Neuronal stem cell (in vitro differentiated cells): ENCODE data around the gene PRDM4.
A peak's percentile ranks its signal among the peaks of the same experiment; 100 is the strongest.

Experiments
- DNase-seq: peaks from one replicate; pipeline ENCODE4 v3.0.0-alpha.2; 2013; ENCODE audit warnings: low spot score
- H2AFZ ChIP-seq: one replicate; pipeline ENCODE4 v1.6.1; 2013; ENCODE audit warnings: mild to moderate bottlenecking, low read length, inconsistent platforms
- H2AK5ac ChIP-seq: 2 replicates; pipeline ENCODE4 v1.6.1; 2013; ENCODE audit warnings: low read depth, mild to moderate bottlenecking, inconsistent platforms, low read length, moderate library complexity, mixed read lengths
- H2BK120ac ChIP-seq: 2 replicates; pipeline ENCODE4 v1.6.1; 2013; ENCODE audit warnings: low read depth, mild to moderate bottlenecking, inconsistent platforms, low read length, moderate library complexity, mixed read lengths
- H2BK12ac ChIP-seq: one replicate; pipeline ENCODE4 v1.6.1; 2013; ENCODE audit warnings: low read length, inconsistent platforms
- H2BK15ac ChIP-seq: 2 replicates; pipeline ENCODE4 v1.6.1; 2013; ENCODE audit warnings: mild to moderate bottlenecking, low read length, inconsistent platforms, mixed read lengths
- H2BK5ac ChIP-seq: one replicate; pipeline ENCODE4 v1.6.1; 2013; ENCODE audit warnings: inconsistent platforms, mild to moderate bottlenecking, low read length, moderate library complexity
- H3K14ac ChIP-seq: one replicate; pipeline ENCODE4 v1.6.1; 2013; ENCODE audit warnings: low read length, inconsistent platforms
- H3K18ac ChIP-seq: 2 replicates; pipeline ENCODE4 v1.6.1; 2013; ENCODE audit warnings: low read length, inconsistent platforms
- H3K23ac ChIP-seq: 2 replicates; pipeline ENCODE4 v1.6.1; 2013; ENCODE audit warnings: low read depth, mild to moderate bottlenecking, mixed read lengths, low read length, inconsistent platforms; ENCODE audit not compliant: poor library complexity
- H3K27ac ChIP-seq: replicated peaks from 3 replicates; pipeline ENCODE4 v1.5.1; 2013; ENCODE audit warnings: low read length, inconsistent platforms
- H3K27me3 ChIP-seq, 3 experiments: 2 replicates each; pipeline ENCODE4 v1.6.1; 2013; ENCODE audit warnings: low read length in 3 of 3, mild to moderate bottlenecking in 2 of 3, inconsistent platforms in 1 of 3, low read depth in 1 of 3, mixed read lengths in 1 of 3, moderate library complexity in 1 of 3; ENCODE audit not compliant: control insufficient read depth in 3 of 3, insufficient read depth in 3 of 3
- H3K36me3 ChIP-seq, 2 donors: replicated peaks in 1 of 2; 2 replicates each; pipeline ENCODE4 v1.6.1; 2013; ENCODE audit warnings: low read length in 2 of 2; ENCODE audit not compliant: control insufficient read depth in 2 of 2, insufficient read depth in 2 of 2
- H3K4ac ChIP-seq: 2 replicates; pipeline ENCODE4 v1.6.1; 2013; ENCODE audit warnings: inconsistent platforms, mild to moderate bottlenecking, low read length, moderate library complexity
- H3K4me1 ChIP-seq, 2 donors: 1 replicate in 1 of 2; 2 replicates in 1 of 2; pipeline ENCODE4 v1.6.1; 2013; ENCODE audit warnings: low read length in 2 of 2, low read depth in 1 of 2; ENCODE audit not compliant: control insufficient read depth in 2 of 2, insufficient read depth in 1 of 2
- H3K4me2 ChIP-seq: one replicate; pipeline ENCODE4 v1.6.1; 2013; ENCODE audit warnings: mild to moderate bottlenecking, low read length, inconsistent platforms; ENCODE audit not compliant: insufficient read depth, poor library complexity, severe bottlenecking
- H3K4me3 ChIP-seq, 2 donors: 2 replicates each; pipeline ENCODE4 v1.5.1; 2013; ENCODE audit warnings: low read length in 2 of 2, mild to moderate bottlenecking in 2 of 2, inconsistent platforms in 1 of 2, moderate library complexity in 1 of 2
- H3K79me1 ChIP-seq: one replicate; pipeline ENCODE4 v1.6.1; 2013; ENCODE audit warnings: low read depth, mild to moderate bottlenecking, inconsistent platforms, low read length, moderate library complexity
- H3K9ac ChIP-seq: one replicate; pipeline ENCODE4 v1.6.1; 2013; ENCODE audit warnings: mild to moderate bottlenecking, low read depth, low read length, inconsistent platforms; ENCODE audit not compliant: poor library complexity
- H3K9me3 ChIP-seq, 2 donors: replicated peaks in 1 of 2; 2 replicates each; pipeline versions ENCODE3 to v1.6.1; 2013; ENCODE audit warnings: low read length in 2 of 2, mild to moderate bottlenecking in 2 of 2, inconsistent platforms in 1 of 2, low read depth in 1 of 2, mixed read lengths in 1 of 2, moderate library complexity in 1 of 2; ENCODE audit not compliant: control insufficient read depth in 2 of 2, insufficient read depth in 1 of 2
- H4K8ac ChIP-seq: one replicate; pipeline ENCODE4 v1.6.1; 2013; ENCODE audit warnings: low read depth, mild to moderate bottlenecking, inconsistent platforms, low read length, moderate library complexity
- H4K91ac ChIP-seq: one replicate; pipeline ENCODE4 v1.6.1; 2013; ENCODE audit warnings: low read length, low read depth, mild to moderate bottlenecking, inconsistent platforms; ENCODE audit not compliant: poor library complexity
- WGBS, 2 donors: extraction: QIAGEN DNeasy Blood & Tissue Kit; methylation state at CpG; one replicate each; pipeline ENCODE4 v1.1.7; 2013; ENCODE audit warnings: missing lambda C conversion rate in 2 of 2, mixed read lengths in 1 of 2; ENCODE audit not compliant: insufficient read length in 2 of 2, insufficient replicate concordance in 1 of 2; ENCODE audit errors: extremely low coverage in 2 of 2; 5-methylcytosine and 5-hydroxymethylcytosine counted together

PRDM4 gene

GRCh38 chr12:107735763-107736162, 25.2 kb downstream of the PRDM4 start:
- H3K4me1 ChIP-seq: no peaks in the 10 kb centered on the region
- H3K23ac ChIP-seq: no peak overlapping the region
- no peaks in the 10 kb centered on the region for H3K9me3 ChIP-seq
- H2AK5ac ChIP-seq: no peak overlapping the region
- H3K18ac ChIP-seq: no peak overlapping the region
- H2BK5ac ChIP-seq: no peak overlapping the region
- no peak overlapping the region for H3K9ac ChIP-seq
- H3K14ac ChIP-seq: no peak overlapping the region
- no peak overlapping the region for H3K4me3 ChIP-seq
- H3K27me3 ChIP-seq: no peaks in the 10 kb centered on the region
- H3K4me2 ChIP-seq: no peak overlapping the region
- no peak overlapping the region for H2BK120ac ChIP-seq
- H3K27ac ChIP-seq: no peak overlapping the region
- no peak for DNase-seq
- no peaks in the 10 kb centered on the region for H3K79me1 ChIP-seq
- no peak overlapping the region for H4K8ac ChIP-seq
- H3K4ac ChIP-seq: no peak overlapping the region
- H2AFZ ChIP-seq: no peak overlapping the region
- peaks cover 35 to 86% of the 10 kb centered on the region in 2 donors for H3K36me3 ChIP-seq
- H4K91ac ChIP-seq: no peak overlapping the region
- H2BK15ac ChIP-seq: no peak overlapping the region
- WGBS, 2 donors: no CpG with 5 or more reads among the region's 2 CpGs
- H2BK12ac ChIP-seq: no peak overlapping the region

GRCh38 chr12:107734139-107734538, 26.8 kb downstream of the PRDM4 start:
- Histone ChIP-seq H3K4me3 (no peak overlapping the region), H3K27me3 (no peaks in the 10 kb centered on the region), H2AK5ac (no peak overlapping the region), H2BK120ac (no peak overlapping the region), H4K91ac (no peak overlapping the region), H3K36me3 (peaks cover 29 to 70% of the 10 kb centered on the region in 2 donors), H3K4ac (no peak overlapping the region), H3K23ac (no peak overlapping the region), H2BK15ac (no peak overlapping the region), H3K18ac (no peak overlapping the region), H4K8ac (no peak overlapping the region), H3K27ac (no peak overlapping the region), H3K14ac (no peak overlapping the region), H3K9me3 (no peaks in the 10 kb centered on the region), H3K4me2 (no peak overlapping the region), H3K9ac (no peak overlapping the region), H3K79me1 (no peaks in the 10 kb centered on the region), H2BK5ac (no peak overlapping the region), H3K4me1 (no peaks in the 10 kb centered on the region), H2AFZ (no peak overlapping the region), H2BK12ac (no peak overlapping the region)
- whole genome bisulfite sequencing, 2 donors: no CpG with 5 or more reads among the region's 5 CpGs
- DNase-seq: no peak

- no peak for DNase-seq
- H2AK5ac ChIP-seq: no peak overlapping the region
- no CpG with 5 or more reads among the region's 3 CpGs for WGBS, 2 donors
These were observed 28.6 kb downstream of the PRDM4 start for GRCh38 chr12:107732365-107732764.

GRCh38 chr12:107731366-107731765, 29.6 kb downstream of the PRDM4 start:
- no peak overlapping the region for H4K91ac ChIP-seq
- H2BK15ac ChIP-seq: no peak overlapping the region
- no peak overlapping the region for H2AFZ ChIP-seq
- H3K4me2 ChIP-seq: no peak overlapping the region
- no peaks in the 10 kb centered on the region for H3K79me1 ChIP-seq
- H3K4ac ChIP-seq: no peak overlapping the region
- peaks cover 19 to 42% of the 10 kb centered on the region in 2 donors for H3K36me3 ChIP-seq
- H2BK5ac ChIP-seq: no peak overlapping the region
- DNase-seq: no peak
- no peak overlapping the region for H3K18ac ChIP-seq
- H4K8ac ChIP-seq: no peak overlapping the region
- H3K9me3 ChIP-seq: no peaks in the 10 kb centered on the region
- no peaks in the 10 kb centered on the region for H3K4me1 ChIP-seq
- no peak overlapping the region for H3K23ac ChIP-seq
- WGBS, 2 donors: no CpG with 5 or more reads among the region's 4 CpGs
- H2BK120ac ChIP-seq: no peak overlapping the region
- H3K4me3 ChIP-seq: no peak overlapping the region
- no peak overlapping the region for H3K14ac ChIP-seq
- no peak overlapping the region for H3K27ac ChIP-seq
- H3K27me3 ChIP-seq: no peaks in the 10 kb centered on the region
- H2AK5ac ChIP-seq: no peak overlapping the region
- H3K9ac ChIP-seq: no peak overlapping the region
- no peak overlapping the region for H2BK12ac ChIP-seq

More at GRCh38 chr12:107732365-107732764, 28.6 kb downstream of the PRDM4 start:
- Histone ChIP-seq H3K14ac (no peak overlapping the region), H3K23ac (no peak overlapping the region), H3K9ac (no peak overlapping the region), H3K27ac (no peak overlapping the region), H3K27me3 (no peaks in the 10 kb centered on the region), H4K8ac (no peak overlapping the region), H2BK5ac (no peak overlapping the region), H2AFZ (no peak overlapping the region), H3K4me1 (no peaks in the 10 kb centered on the region), H3K4me2 (no peak overlapping the region), H3K4me3 (peak overlapping the region in 1 of 2 donors; percentile 41), H3K9me3 (no peaks in the 10 kb centered on the region), H3K4ac (no peak overlapping the region), H4K91ac (no peak overlapping the region), H3K79me1 (no peaks in the 10 kb centered on the region), H2BK12ac (no peak overlapping the region), H3K36me3 (peaks cover 23 to 52% of the 10 kb centered on the region in 2 donors), H2BK15ac (no peak overlapping the region), H2BK120ac (no peak overlapping the region), H3K18ac (no peak overlapping the region)
